Fibroblast of skin of right quadriceps (primary cell): Measurements from ENCODE around the gene PLA2R1.
"Not testable (repeated sequence)": the region's sequence is repeated elsewhere in the genome, so short reads cannot be mapped to it uniquely, and the experiment has no call there.

Experiments
- DNase-seq: peaks from one replicate; pipeline ENCODE4 v3.0.0-alpha.2; 2013

Gene PLA2R1

DNA sequence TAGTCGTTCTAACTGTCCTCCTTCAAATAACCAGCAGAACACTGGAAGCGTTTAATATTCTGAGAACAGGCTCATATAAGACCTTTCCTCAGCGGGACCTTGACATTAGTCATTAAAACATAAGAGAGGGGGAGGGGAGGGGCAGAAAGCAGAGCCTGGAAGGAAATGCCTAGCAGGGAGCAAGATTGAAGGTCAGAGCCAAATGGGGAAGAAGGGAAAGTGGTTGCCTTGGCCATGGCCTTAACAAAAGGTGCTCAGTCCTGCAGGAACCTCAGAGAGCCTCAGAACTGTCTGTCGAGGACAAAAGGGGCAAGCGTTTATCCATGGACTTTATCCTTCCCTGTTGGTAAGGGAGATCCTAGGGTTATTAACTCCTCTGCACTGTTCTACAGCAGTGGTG lies 856 bp upstream of the PLA2R1 start:
- DNase-seq = no peak

DNA sequence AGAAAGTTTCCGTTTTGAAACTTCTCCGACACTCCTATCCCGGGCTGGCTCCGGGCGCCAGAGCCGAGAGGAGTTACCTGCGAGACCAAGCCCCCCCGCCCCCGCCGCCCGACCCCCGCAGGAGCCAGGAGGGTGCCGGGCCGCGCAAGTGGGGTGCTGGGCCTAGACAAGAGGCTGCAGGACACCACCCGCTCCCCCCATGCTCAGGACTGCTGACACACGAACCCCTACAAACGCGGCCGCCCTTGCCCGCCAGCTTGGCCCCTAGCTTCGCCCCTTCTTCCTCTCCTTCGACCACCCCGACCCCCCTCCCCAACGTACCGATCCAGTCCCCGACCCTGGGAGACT lies 497 bp downstream of the PLA2R1 start:
- peak; percentile 4 for DNase-seq

DNA sequence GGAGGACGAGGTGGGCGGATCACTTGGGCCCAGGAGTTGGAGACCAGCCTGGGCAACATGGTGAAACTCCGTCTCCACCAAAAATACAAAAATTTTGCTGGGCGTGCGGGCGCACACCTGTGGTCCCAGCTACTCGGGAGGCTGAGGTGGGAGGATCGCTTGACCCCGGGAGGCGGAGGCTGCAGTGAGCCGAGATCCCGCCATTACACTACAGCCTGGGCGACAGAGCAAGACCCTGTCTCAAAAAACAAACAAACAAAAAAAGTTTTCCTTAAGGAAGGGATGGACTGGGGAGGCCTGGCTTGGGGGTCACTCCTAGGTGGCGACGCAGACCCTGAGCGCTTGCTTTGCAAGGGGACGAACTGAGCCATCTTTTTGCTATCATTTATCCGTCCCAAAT lies 882 bp downstream of the PLA2R1 start:
- DNase-seq = no peak

DNA sequence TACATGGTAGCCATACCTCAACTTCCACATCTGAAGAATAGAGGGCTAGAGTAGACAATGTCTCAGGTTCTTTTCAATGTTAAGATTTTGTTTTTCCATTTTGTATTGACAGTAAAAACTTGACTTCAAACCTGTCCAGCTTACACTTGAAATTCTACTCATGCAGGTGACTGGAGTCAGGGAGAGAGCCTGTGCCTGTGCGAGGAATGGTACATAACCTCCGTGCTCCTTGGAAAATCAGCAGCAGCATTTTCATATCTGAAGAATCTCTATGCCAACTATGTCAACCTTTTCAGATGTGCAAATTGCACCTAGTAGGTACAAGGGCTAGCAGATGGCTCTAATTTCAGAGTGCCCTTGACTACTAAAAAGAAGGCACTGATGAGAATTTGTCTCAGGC lies 2.1 kb downstream of the PLA2R1 start:
- DNase-seq = no peak

DNA sequence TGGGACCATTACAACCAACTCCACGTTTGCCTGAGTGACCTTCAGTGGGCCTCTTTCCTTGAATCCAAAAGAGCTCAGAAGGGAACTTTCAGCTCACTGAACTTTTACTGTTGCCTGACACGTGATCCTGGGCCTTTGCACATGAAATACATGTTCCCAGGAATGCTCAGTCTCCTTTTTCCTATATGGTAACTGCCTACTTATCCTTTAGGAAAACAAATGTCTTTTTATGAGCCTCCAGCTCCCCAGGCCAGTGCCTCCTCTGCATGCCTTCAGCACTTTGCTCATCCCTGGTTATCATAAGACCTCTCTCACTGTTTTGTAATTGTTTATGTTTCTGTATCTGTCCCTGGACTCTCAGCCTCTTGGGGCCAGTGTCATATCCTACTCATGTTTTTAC lies 5.1 kb downstream of the PLA2R1 start:
- DNase-seq = no peak

DNA sequence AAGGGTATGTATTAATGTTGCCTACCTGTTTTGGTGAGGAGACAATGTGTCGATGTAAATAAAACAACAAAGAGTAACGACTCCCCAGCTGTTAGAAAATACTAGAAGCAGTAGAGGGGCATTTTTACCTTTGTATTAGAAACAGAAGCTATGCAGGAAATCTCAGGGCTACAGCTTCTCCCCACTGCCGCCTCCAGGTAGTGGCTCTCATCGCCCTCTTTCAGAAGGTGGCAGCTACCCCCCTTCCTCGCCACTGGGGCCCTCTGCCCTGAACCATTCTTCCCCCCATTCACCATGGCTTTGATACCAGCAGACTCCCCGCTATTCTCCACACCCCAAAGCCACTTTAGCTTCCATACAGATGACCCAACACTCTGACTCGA lies 6.7 kb downstream of the PLA2R1 start:
- DNase-seq = no peak

DNA sequence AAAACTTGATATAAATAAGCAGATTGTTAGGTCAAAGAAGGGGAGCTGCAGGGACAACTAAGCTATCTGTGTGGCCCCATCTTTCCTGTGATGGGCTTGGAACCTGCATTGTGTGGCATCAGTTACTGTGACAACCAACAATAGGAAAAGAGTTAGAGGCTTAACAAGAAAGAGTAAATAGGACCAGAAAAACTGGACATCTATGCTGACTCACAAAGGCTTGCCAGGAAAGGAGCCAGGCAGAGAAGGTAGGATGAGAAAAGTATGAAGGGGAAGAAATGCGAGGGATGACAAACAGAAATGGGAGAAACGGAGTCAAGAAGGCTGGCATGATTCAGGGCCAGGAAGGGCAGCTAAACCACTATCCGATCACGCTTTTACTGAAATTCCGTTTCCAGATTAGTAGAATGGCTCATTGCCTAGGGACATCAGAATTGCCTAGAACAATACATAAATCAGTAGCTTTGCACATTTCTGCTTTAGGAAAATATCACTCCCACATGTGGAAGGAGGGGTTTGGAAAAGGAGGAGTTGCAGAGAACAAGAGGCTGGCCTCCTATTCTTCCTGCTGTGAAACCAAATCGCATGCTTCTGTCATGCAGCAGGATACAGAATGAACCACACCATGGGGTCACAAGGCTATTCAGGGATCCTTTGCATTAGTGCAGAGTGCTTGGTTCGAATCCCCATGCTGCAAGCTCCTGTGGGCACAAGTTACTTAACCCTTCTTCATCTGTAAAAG lies 7.3 kb downstream of the PLA2R1 start:
- peak; percentile 48 for DNase-seq

DNA sequence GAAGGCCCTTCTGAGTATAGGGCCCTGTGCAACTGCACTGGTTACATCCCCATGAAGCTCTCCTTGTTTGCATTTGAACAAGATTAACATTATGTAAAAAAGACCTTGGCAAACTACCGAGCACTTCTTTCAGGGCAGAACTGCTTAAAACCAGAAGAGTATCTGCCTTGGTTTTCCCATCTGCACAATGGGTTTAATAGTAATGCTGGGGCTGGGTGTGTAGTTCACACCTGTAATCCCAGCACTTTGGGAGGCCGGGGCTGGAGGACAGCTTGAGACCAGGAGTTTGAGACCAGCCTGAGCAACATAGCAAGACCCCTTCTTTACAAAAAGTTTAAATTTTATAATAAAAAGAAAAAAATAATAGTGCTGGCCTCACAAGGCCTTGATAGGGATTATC lies 8.5 kb downstream of the PLA2R1 start:
- no peak for DNase-seq

DNA sequence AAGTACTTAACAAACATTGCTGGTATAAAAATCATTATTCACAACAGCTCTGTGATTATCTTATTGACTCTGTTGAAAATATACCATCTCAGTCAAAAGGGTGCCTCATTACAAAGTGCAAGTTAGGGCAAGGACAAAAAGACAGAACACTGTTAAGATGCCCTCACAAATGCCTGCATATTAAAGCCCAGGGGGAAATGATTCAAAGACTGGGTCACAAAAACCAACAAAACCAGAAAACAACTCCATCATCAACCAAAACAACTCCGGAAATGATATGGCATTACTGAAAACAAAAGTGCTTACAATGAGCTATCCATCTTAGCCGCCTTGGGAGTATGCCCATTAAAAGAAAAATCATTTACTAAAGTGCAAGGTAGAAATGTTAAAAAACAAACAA lies 9.9 kb downstream of the PLA2R1 start:
- DNase-seq = no peak

DNA sequence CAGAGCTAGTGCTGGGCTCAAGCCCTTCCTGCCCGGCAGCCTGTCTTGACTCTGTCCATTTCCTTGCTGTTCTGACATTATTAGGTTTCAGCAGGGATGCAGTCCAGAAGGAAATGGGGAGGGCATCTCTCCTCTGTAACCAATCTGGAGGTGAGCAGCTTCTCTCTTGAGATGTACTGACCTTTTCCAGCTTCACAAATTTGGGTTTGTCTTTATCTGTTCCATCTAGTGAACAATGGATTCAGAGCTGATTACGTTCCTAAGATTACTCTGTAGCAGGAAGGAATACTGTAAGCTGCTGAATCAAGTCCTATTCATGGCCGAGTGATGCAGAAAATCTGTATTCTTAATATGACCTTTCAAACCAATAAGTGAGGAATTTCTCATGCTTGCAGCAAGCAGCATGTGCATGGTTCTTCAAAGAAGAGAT lies 11.0 kb downstream of the PLA2R1 start:
- DNase-seq = no peak

DNA sequence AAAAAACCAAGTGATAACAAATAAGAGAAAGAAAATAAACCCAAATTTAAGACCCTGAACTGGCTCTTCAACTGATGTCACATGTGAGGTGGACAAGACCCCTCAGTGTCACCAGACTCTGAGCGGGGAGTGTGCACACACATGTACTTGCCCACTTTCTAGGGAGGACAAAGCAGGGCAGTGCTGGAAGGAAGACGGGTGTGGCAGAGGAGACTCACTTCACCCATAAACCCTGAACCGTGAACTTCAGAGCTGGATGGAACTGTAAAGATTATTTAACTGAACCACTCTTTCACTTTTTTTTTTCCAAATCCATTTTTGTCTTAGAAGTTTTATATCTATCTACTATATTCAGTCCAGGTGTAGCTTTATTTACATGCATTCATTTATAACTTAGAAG lies 12.3 kb downstream of the PLA2R1 start:
- no peak for DNase-seq

DNA sequence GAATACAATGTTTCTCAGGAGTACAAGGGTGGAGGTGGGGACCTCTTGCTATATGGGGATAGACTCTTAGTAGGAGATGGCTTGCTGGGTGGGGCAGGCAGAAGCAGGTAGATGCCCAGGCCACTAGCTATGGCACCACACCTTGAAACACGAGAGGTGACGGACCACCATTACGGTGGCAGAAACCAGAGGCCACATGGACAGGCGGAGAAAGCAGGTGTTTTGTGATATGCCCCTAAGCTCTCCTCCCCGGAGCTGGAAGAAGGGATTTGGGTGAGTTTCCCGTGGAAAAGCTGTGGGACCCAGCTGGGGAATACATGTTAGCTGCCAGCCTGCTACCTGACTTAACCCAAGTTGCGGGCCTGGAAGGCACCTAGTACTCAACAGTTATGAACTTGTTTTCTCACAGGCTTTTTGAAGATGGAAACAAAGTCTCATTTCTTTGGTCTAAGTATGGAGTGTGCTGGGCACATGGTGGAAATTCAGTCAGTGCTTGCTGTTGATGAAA lies 16.7 kb downstream of the PLA2R1 start:
- DNase-seq = no peak

DNA sequence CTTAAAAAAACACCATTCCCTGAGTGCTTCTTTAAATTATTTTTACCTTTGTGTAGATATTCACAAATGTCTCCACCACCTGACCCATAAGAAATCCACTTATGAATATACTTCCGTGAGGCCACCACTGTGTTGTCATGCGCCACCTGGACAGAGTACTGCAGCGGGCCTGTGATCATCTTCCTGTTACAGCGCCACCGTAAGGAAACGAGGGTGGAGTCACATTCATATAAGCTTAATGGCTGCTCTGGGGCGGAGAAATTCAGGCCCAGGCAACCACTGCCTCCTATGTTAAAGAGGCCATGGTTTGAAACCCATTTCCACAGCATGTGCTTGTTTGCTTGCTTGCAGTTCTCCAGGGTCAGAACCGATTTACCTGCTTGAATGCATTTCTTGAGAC lies 17.7 kb downstream of the PLA2R1 start:
- DNase-seq = no peak

DNA sequence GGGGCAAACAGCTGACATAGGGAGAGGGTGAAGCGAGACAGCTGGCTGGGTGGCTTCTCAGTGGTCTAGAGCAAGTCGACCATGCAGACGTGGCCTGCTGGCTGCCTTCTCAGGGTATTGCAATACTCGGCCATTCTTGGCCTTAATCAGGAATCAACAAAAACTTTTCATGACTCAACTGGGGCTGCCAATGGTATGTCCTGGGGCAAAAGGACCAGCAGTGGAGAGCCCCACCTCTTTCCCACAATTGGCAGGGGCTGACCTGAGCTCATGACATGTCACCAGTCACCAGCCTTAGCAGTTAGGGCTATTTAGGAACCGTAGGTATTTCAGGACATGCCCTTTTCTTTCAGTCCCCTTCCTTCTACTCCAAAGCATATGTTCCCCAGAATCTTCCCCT lies 19.1 kb downstream of the PLA2R1 start:
- no peak for DNase-seq

DNA sequence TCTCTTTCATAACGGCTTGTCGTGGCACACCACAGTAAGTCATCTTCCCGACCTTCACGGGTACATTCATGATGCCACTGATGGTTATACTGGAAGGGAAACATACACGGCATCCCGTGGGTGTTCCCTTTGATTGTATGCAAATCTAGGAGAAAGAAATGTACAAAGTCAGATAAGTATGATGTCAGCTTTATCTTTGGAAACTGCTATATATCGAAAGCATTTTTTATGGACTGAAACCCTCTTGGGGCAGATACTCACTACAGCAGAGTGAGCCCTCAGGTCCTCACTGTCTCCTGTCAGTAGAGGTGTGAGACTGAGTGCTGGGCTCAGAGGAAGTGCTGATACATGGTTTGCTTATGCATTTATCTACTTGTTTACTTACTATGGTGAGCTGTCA lies 20.4 kb downstream of the PLA2R1 start:
- no peak for DNase-seq

DNA sequence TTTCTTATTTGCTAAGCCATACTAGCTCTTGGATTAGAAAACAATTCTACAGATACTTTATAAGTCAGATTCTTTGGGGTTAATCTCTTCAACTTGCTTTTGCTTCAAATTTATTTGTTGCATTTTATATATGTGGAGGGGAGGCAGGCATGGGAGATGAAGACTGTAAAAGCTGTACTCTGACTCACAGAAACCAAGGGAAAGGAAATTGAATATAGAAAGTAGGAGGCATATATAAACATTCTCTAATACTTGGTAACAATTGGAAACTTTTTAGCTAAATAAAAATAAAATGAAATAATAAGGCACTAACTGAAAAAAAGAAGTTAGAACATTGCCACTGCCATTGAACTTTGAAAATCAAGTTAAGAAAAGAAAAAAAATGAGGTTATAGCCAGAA lies 21.3 kb downstream of the PLA2R1 start:
- no peak for DNase-seq

DNA sequence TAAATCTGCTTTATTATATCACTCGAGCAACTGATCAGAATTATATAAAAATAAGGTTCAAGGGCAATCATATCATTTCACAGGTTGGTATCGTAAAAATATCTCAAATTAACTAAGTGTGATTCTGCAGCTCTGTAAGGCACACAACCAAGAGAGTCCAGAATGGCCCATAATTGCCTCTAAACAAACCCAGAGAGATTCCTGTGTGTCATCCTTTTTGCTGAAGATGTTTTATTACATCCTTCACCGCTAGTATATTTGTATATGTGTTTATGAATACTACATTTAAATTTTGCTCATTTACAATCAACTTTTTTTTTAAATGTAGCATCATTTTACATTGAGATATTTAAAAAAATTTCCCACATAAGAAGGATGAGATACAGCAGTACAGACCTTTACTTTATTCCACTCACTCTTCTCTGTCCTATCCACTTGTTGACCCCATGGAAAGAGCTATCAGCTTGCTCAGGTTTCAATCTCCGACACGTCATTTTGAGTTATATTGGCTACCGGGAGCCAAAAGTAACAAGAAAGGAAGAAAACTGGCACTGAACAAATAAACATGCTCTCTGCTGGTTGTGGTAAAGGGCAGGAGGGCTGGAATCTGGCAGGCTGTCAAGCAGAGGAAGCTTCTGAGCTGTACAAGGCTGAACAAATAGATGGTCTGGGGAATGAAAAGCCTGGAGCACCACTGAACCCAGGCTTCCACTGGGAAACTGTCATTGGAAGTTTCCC lies 23.1 kb downstream of the PLA2R1 start:
- DNase-seq = peak; percentile 21

DNA sequence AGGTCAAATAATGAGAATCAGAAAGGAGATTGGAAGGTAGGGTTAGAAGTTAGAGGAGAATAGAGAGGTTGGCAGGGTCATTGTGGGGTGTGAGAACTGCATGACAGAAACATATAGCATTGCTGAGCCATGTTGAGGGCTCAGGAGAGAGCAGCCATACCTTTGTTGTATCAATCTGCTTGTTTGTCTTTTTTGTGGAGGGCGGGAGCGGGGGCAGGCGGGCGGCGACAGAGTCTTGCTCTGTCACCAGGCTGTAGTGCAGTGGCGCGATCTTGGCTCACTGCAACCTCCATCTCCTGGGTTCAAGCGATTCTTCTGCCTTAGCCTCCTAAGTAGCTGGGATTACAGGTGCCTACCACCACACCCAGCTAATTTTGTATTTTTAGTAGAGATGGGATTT lies 23.8 kb downstream of the PLA2R1 start:
- not testable (repeated sequence) for DNase-seq

DNA sequence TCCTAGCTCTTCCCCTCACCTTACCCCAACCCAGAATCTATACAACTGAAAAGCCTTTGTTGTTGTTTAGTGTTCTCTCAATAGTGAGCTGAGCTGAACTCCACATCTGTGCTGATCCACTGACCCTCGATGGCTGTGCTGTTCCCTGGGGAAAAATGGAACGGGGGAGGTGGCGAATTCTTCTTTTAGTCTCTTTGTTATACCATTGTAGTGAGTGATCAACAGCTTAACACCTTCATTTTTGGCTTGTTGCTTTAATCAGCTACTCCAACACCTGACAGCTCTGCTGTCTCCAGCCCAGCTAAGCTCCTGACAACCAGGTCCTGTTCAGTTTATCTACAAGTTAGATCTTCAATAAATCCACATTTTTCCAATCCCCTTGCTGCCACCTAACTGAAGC lies 25.7 kb downstream of the PLA2R1 start:
- DNase-seq = no peak

DNA sequence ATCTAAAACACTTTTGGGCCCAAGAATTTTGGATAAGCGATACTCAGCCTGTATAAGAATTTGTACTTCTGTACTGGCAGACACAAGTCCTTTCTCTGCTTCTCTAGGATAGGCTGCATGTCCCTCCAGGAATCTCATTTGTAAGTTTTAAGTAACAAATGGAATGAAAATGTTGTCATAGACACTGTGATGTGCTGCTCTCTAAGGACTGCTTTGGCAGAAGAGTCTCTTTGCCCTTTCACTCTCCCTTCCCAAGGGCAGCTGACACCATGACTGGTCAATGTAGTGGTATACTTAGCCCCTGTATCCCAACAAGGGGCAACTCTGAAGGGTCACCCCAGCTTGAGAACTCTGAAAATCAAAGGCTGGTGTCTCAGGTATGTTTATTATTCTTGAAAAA lies 27.3 kb downstream of the PLA2R1 start:
- no peak for DNase-seq

DNA sequence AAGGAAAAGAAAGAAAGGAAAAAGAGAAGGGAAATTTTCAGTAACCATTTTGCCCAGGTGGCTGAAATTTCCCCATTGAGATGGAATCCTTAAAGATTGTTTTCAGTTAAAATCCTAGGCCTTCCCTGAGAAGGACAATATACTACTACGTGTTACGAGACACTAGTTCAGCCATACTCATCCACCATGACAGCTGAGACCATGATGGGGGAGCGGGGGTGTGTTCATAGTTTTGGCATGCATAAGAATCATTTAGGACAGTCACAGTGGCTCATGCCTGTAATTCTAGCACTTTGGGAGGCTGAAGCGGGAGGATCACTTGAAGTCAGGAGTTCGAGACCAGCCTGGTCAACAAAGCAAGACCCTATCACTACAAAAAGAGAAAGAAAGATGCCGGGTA lies 28.0 kb downstream of the PLA2R1 start:
- no peak for DNase-seq

DNA sequence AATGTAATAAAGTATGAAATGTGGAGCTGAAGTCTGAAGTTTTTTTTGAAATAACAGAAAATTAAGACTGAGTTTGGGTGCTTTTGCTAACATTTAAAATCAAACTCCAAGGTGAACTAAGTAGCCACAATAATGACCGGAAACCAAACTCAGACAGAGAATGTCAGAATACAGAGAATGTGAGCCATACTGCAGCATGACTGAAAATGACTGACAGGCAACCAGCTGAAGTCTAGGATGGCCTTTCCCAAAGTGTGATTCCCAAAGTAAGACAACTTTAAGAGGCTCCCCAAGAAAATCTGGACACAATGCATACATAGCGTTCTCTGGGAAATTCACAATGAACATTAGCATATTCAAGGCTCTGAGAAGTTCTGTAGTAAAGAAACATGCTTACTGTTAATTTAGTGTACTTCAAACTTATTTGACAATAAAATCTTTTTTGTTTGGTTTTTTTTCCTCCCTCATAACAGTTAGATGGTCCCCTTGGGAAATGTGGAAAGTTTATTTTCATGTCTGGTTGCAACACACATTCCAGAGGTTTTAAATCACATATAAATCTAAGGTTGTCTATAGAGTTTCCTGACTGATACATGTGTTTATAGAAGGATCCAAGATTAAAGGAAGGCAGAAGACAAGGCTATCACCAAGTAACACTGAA lies 28.6 kb downstream of the PLA2R1 start:
- peak; percentile 79 for DNase-seq

DNA sequence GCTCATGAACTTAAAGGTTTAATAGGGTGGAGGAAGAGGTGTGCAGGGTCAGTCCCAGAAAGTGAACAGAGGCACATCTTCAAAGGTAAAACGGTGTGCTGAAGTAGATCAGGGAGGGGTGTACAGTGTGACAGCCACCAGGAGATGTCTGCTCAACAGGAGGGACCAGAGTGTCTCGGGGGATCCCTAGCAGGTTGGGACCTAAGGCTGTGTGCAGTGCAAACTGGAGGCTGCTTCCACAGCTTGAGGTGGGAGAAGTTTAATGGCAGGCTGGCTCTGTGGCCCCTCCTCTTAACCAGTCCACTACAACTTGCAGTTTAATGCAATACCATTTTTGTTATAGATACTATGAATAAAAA lies 33.2 kb downstream of the PLA2R1 start:
- no peak for DNase-seq
